Mucosa of rectum (tissue), 2 donors: ENCODE measurements around the gene ACD.

ENCODE experiments used
- H3K27ac ChIP-seq, 2 donors: one replicate each; pipeline ENCODE4 v1.7.0; 2013; ENCODE audit warnings: inconsistent platforms in 2 of 2, low read depth in 2 of 2, low read length in 2 of 2
- H3K27me3 ChIP-seq, 2 donors: one replicate each; pipeline ENCODE4 v1.7.0; 2013; ENCODE audit warnings: low read length in 2 of 2; ENCODE audit not compliant: control insufficient read depth in 2 of 2, insufficient read depth in 2 of 2
- H3K36me3 ChIP-seq, 2 donors: one replicate each; pipeline ENCODE4 v1.7.0; 2013; ENCODE audit warnings: low read length in 2 of 2; ENCODE audit not compliant: control insufficient read depth in 2 of 2, insufficient read depth in 2 of 2
- H3K4me1 ChIP-seq, 2 donors: one replicate each; pipeline ENCODE4 v1.7.0; 2013; ENCODE audit warnings: low read length in 2 of 2, mild to moderate bottlenecking in 1 of 2; ENCODE audit not compliant: control insufficient read depth in 2 of 2, insufficient read depth in 2 of 2
- H3K4me3 ChIP-seq, 2 donors: one replicate each; pipeline ENCODE4 v1.7.0; 2013; ENCODE audit warnings: low read length in 2 of 2
- H3K9ac ChIP-seq, 2 donors: one replicate each; pipeline ENCODE4 v1.7.0; 2013; ENCODE audit warnings: low read length in 2 of 2, low read depth in 1 of 2, mild to moderate bottlenecking in 1 of 2
- H3K9me3 ChIP-seq, 2 donors: one replicate each; pipeline ENCODE4 v1.7.0; 2013; ENCODE audit warnings: low read length in 2 of 2; ENCODE audit not compliant: control insufficient read depth in 2 of 2
- donor health status: healthy.
- donor health status: Normal muscosa, but diverticular disease.

Gene ACD

GRCh38 chr16:67659675-67660563, at the start of gene ACD:
ACD (minus strand) TSS chr16:67660260; CDS start chr16:67660220, 40 bp downstream.
- H3K27ac ChIP-seq = peak within 1 kb of the TSS; percentile 98 to 99
- H3K4me1 ChIP-seq = peaks cover 16 to 20% of the 10 kb centered on the region in 2 donors
- peak within 1 kb of the TSS; percentile 88 to 95 for H3K9ac ChIP-seq
- H3K36me3 ChIP-seq = peaks cover 4% of the 10 kb centered on the region in 2 donors
- H3K9me3 ChIP-seq = no peaks in the 10 kb centered on the region
- peaks cover 4 to 8% of the 10 kb centered on the region in 2 donors for H3K27me3 ChIP-seq
- peak within 1 kb of the TSS; percentile 97 to 99 for H3K4me3 ChIP-seq

GRCh38 chr16:67709050-67709449, 49.0 kb upstream of the ACD start:
- no peak overlapping the region for H3K27ac ChIP-seq
- H3K4me1 ChIP-seq = peaks cover 0 to 7% of the 10 kb centered on the region in 2 donors
- no peaks in the 10 kb centered on the region for H3K9me3 ChIP-seq
- no peaks in the 10 kb centered on the region for H3K27me3 ChIP-seq
- no peak overlapping the region for H3K9ac ChIP-seq
- peaks cover 0 to 2% of the 10 kb centered on the region in 2 donors for H3K36me3 ChIP-seq
- no peak overlapping the region for H3K4me3 ChIP-seq

- no peaks in the 10 kb centered on the region for H3K27me3 ChIP-seq
- H3K9me3 ChIP-seq = no peaks in the 10 kb centered on the region
- H3K4me1 ChIP-seq = peaks cover 0 to 3% of the 10 kb centered on the region in 2 donors
- H3K4me3 ChIP-seq = no peak overlapping the region
- H3K27ac ChIP-seq = no peak overlapping the region
- no peak overlapping the region for H3K9ac ChIP-seq
- peaks cover 0 to 2% of the 10 kb centered on the region in 2 donors for H3K36me3 ChIP-seq
Measured at GRCh38 chr16:67708368-67708771, 48.3 kb upstream of the ACD start.

- Histone ChIP-seq H3K27ac (no peak overlapping the region), H3K36me3 (peaks cover 0 to 2% of the 10 kb centered on the region in 2 donors), H3K9me3 (no peaks in the 10 kb centered on the region), H3K4me1 (no peaks in the 10 kb centered on the region), H3K4me3 (no peak overlapping the region), H3K9ac (no peak overlapping the region), H3K27me3 (no peaks in the 10 kb centered on the region)
Measured at GRCh38 chr16:67707790-67708189, 47.7 kb upstream of the ACD start.

- no peak overlapping the region for H3K9ac ChIP-seq
- H3K4me1 ChIP-seq = no peaks in the 10 kb centered on the region
- H3K9me3 ChIP-seq = no peaks in the 10 kb centered on the region
- peaks cover 0 to 2% of the 10 kb centered on the region in 2 donors for H3K36me3 ChIP-seq
- H3K4me3 ChIP-seq = no peak overlapping the region
- H3K27ac ChIP-seq = no peak overlapping the region
- H3K27me3 ChIP-seq = no peaks in the 10 kb centered on the region
Measured at GRCh38 chr16:67707210-67707609, 47.1 kb upstream of the ACD start.

GRCh38 chr16:67704110-67704509, 44.0 kb upstream of the ACD start:
- Histone ChIP-seq H3K4me3 (no peak overlapping the region), H3K27ac (no peak overlapping the region), H3K9me3 (no peaks in the 10 kb centered on the region), H3K4me1 (no peaks in the 10 kb centered on the region), H3K36me3 (peaks cover 0 to 2% of the 10 kb centered on the region in 2 donors), H3K27me3 (no peaks in the 10 kb centered on the region), H3K9ac (no peak overlapping the region)

- Histone ChIP-seq H3K9ac (no peak overlapping the region), H3K36me3 (peaks cover 0 to 2% of the 10 kb centered on the region in 2 donors), H3K4me3 (no peak overlapping the region), H3K27ac (no peak overlapping the region), H3K9me3 (no peaks in the 10 kb centered on the region), H3K4me1 (peaks cover 0 to 1% of the 10 kb centered on the region in 2 donors), H3K27me3 (no peaks in the 10 kb centered on the region)
Measured at GRCh38 chr16:67703626-67704025, 43.6 kb upstream of the ACD start.

- no peak overlapping the region for H3K27ac ChIP-seq
- no peaks in the 10 kb centered on the region for H3K27me3 ChIP-seq
- no peak overlapping the region for H3K9ac ChIP-seq
- peaks cover 0 to 2% of the 10 kb centered on the region in 2 donors for H3K36me3 ChIP-seq
- no peaks in the 10 kb centered on the region for H3K9me3 ChIP-seq
- H3K4me3 ChIP-seq = no peak overlapping the region
- peaks cover 4 to 14% of the 10 kb centered on the region in 2 donors for H3K4me1 ChIP-seq
Measured at GRCh38 chr16:67702130-67702529, 42.1 kb upstream of the ACD start.

GRCh38 chr16:67701420-67701819, 41.4 kb upstream of the ACD start:
- Histone ChIP-seq H3K27ac (no peak overlapping the region), H3K27me3 (no peaks in the 10 kb centered on the region), H3K9ac (no peak overlapping the region)

GRCh38 chr16:67699265-67699664, 39.2 kb upstream of the ACD start:
- Histone ChIP-seq H3K9me3 (no peaks in the 10 kb centered on the region), H3K27me3 (no peaks in the 10 kb centered on the region), H3K4me1 (peaks cover 4 to 14% of the 10 kb centered on the region in 2 donors), H3K27ac (no peak overlapping the region), H3K9ac (no peak overlapping the region), H3K4me3 (no peak overlapping the region), H3K36me3 (no peaks in the 10 kb centered on the region)

More at GRCh38 chr16:67701420-67701819, 41.4 kb upstream of the ACD start:
- Histone ChIP-seq H3K36me3 (peaks cover 0 to 2% of the 10 kb centered on the region in 2 donors), H3K9me3 (no peaks in the 10 kb centered on the region), H3K4me1 (peaks cover 4 to 14% of the 10 kb centered on the region in 2 donors), H3K4me3 (no peak overlapping the region)
